Right kidney (tissue), 9 donors: ENCODE results near the gene C2orf66.

ENCODE experiments used
- DNase-seq: peaks from one replicate; pipeline ENCODE4 v3.0.0-alpha.2; 2016
- long read RNA-seq, 8 donors: transcript quantifications; one replicate each; lab custom pipeline, GENCODE V29; 2026

C2orf66 gene
- long read RNA-seq, donor 1 = 0 reads
- long read RNA-seq, donor 2 = 0 reads
- long read RNA-seq, donor 3 = 0 reads
- long read RNA-seq, donor 4 = 0 reads
- long read RNA-seq, donor 5 = 0 reads
- long read RNA-seq, donor 6 = 0 reads
- long read RNA-seq, donor 7, partial matches to known transcripts = 0 of 1 reads
- long read RNA-seq, donor 7, other reads (novel, unspliced or antisense) = 0 of 1 reads
- long read RNA-seq, donor 8, partial matches to known transcripts = 0 of 1 reads
- long read RNA-seq, donor 8, other reads (novel, unspliced or antisense) = 0 of 1 reads

DNA sequence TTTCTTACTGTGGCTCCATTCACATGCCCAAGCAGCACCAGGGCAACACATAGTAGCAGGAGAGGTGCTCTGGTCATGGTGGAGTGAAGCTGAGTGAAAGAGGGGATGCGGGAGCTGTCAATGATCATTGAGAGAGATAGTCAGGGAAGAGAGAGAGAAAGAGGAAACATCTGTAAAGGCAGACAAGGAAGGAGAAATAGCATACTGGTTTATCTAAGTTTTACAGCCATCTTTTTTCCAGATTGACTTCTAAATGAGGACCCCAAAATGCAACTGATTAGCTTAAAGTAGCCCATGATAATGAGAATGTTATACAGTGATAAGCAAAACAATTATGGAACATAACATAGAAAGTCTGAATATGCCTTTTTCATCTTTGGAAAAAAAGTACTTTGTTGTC lies at the start of gene C2orf66:
TSS of gene C2orf66 (minus strand) at position 96 of the 400 bp plus-strand sequence. CDS start at position 77, 19 bp downstream.
- no peak for DNase-seq

GRCh38 chr2:196854629-196855028 lies 45.5 kb upstream of the C2orf66 start:
- no peak for DNase-seq

DNA sequence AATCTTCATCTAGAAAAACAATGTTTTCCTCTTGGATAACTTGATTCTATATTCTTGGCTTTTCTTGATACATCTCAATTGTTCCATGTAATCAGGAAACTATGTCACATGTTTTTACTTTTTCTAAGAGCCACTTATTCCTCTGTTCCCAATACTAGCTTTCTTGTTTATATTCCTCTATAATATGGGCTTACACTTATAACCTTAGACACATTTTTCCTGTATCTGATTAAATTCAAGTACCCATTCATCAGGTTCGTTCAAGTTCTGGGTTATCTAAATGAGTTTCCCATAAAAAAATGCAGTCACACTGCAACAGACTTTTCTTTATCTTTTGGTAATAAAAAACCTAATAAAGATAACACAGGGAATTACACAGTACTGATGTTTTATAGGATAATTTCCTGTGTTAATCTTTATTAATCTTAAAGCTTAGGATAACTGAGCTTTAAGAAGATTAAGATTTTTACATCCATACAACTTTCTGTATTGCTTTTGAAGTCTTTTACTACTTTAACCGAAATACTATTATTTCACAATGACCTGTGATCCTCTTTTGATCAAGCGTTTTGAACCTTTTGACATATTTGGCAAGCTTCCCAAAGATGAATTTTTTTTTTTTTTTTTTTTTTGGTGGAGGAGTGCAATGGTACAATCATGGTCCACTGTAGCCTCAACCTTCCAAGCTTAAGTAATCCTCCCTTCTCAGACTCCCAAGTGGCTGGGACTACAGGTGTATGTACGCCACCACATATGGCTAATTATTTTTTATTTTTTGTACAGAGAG lies 44.3 kb upstream of the C2orf66 start:
- no peak for DNase-seq

GRCh38 chr2:196851088-196851487 lies 41.9 kb upstream of the C2orf66 start:
- DNase-seq = no peak

DNA sequence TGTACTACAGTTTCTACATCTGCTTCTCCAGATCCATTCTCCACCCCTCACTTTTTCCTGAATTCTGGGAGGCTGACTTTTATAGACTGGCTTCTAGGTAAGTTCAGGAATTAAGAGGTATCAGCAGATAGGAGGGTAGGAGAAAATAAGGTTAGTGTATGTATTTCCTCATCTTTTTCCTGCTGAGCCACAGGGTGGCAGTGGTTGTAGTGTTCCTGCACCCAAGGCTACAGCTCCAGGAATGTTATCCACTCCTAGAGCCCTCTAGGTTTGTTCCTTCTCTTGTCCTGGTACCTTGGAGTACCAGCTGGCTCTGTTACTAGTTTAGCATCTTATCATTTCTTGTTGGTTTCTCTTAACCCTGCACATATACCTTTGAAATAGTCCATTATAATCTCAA lies 40.7 kb upstream of the C2orf66 start:
- DNase-seq = no peak

GRCh38 chr2:196846295-196846694 lies 37.1 kb upstream of the C2orf66 start:
- DNase-seq = no peak

DNA sequence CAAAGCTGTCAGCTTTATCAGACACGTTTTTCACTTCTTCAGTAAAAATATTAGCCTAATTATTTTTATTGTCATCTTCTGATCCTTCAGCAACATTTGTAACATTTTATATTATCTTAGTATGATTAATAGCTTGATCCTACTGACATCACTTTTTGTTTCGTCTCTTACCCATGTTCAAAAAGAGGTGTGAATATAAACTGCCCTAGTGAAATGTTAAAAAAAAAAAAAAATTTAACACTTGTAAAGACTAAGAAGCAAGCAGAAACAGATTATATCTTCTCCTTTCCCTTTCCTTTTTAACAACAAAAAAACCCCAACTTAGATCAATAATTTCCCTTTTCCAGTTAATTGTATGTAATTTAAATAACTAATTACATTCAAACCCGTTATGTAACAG lies 36.2 kb upstream of the C2orf66 start:
- no peak for DNase-seq

GRCh38 chr2:196840171-196840570 lies 31.0 kb upstream of the C2orf66 start:
- DNase-seq = no peak

GRCh38 chr2:196839574-196839973 lies 30.4 kb upstream of the C2orf66 start:
- DNase-seq = no peak

GRCh38 chr2:196836440-196836839 lies 27.3 kb upstream of the C2orf66 start:
- no peak for DNase-seq

GRCh38 chr2:196830701-196831100 lies 21.5 kb upstream of the C2orf66 start:
- no peak for DNase-seq

DNA sequence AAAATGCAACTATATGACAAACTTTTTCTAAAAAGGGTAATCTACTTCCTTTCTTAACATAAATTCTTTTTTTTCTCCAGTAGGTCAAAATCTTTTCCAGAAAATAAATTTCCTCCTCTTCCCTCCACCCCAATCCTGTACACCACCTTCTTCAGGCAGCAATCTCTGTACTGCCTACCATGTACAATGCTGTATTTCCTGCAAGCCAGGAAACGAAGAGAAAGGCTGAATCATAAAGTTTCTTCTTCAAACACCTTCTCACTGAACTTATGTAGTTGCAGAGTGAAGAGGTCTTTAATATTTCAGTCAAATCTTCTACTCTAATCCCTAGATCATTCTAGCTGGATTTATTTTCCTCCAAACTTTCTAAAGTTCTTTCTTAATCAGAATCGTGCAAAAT lies 18.2 kb upstream of the C2orf66 start:
- DNase-seq = no peak

DNA sequence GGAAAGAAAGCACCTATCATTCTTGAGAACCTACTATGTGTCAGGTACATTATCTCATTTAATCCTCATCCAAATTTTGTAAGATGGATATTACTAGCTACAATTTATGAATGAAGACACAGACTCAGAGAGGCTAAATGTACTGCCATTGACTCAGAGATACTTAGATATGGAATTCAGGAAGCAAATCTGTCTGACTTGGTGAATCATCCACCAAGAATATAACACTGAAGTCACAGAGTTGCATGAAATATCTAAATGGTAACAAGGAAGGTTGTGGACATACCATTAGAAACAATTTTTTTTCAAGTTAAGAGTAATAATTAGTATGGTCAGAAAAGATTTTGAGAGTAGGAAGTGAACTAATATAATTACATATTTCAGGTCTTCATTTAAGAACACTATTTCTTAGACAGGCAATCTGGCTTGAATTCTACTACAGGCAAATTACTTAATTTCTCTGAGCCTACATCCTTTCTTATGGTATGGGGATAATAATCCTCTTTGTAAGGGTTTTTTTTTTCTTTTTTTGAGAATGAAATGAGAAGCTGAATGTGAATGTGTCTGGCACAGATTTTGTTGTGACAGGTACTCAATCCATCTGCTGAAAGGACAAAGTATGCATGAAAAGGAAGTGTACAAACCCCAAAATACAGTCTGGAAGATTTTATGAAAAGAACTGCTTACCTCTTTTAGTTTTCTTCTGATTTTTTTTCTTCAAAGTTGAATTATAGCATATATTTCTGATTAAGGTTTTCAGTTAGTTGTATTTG lies 14.8 kb upstream of the C2orf66 start:
- DNase-seq = no peak

DNA sequence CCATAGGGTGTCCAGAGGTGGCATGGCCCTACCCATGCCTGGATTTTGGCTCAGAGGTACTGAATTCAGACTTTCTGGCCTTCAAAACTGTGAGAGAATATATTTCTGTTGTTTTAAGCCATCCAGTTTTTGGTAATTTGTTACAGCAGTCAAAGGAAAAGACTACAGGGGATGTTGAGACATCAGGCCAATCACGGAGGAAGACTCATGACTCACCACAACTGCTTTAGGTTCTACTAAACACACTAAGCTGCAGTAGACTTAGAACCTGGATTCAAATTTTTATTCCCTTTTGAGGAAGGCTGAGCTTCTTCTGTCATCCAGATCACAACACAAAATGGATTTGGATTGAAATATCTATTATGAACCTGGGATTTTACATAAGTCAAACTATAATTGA lies 12.0 kb upstream of the C2orf66 start:
- no peak for DNase-seq

- no peak for DNase-seq
Observed at GRCh38 chr2:196808083-196808665, 981 bp downstream of the C2orf66 start.

- no peak for DNase-seq
Observed at GRCh38 chr2:196804381-196804780, 4.8 kb downstream of the C2orf66 start.

DNA sequence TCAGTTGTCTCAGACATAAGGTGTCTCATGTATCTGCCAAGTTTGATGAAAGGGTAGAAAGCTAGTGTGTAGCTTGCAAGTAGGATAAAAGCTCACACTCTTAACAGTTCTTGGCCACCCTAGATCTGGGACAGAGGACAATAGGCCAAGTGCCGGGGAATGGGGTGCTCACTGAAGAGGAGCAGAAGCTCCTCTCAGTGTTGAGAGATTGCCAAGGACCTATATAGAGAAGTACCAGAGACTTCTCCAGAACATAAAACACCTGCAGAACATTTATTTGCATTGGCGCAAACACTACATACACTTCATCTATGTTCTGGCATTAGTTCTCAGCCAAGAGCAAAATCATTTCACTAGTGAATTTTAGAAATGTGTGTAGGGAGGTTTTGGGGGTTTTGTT lies 6.8 kb downstream of the C2orf66 start:
- no peak for DNase-seq

DNA sequence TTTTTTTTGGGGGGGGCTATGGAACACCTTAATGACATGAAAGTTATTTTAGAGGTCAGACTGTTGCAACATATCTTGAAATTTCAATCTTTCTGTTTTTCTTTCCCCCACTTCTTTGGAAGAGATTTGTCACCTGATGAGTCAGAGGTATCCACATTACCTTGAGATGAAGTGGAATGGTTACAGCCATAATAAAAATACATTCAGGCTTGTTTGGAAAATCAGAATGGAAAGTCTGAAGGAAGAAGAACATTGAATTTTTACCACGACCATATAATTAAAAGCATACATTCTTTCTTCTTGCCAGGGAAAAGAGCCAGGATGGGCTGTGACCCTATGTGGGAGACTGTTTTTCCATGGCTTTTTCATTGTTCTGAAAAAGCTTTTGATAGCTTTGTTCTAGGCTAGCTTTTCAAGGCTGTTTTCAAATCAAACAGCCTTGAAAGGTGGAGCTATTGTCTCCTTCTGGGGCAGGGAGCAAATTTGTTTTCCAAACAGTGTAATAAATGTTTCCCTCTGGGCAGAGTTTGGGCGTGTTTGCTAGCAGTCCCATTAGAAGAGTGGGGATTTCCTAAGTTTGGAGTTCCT lies 7.4 kb downstream of the C2orf66 start:
- DNase-seq = no peak

- DNase-seq = no peak
Observed at GRCh38 chr2:196798980-196799379, 10.2 kb downstream of the C2orf66 start.

DNA sequence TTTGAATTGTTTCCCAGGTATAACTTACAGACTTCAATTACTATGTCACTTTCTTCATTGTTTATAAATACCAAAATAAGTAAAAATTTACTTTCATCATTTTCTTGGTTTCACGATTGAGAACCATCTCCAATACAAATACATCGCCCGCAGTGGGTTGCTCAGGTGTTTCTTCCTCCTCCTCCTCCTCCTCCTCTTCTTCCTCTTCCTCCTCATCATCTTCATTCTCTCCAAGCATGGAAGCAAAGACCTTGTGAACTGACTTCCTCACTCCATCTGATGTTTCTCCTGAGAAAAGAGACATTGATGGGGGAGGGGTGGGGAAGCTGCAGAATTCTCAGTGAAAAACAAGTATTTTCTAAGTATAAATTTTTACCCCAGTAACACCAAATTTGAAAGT lies 16.3 kb downstream of the C2orf66 start:
- DNase-seq = no peak

DNA sequence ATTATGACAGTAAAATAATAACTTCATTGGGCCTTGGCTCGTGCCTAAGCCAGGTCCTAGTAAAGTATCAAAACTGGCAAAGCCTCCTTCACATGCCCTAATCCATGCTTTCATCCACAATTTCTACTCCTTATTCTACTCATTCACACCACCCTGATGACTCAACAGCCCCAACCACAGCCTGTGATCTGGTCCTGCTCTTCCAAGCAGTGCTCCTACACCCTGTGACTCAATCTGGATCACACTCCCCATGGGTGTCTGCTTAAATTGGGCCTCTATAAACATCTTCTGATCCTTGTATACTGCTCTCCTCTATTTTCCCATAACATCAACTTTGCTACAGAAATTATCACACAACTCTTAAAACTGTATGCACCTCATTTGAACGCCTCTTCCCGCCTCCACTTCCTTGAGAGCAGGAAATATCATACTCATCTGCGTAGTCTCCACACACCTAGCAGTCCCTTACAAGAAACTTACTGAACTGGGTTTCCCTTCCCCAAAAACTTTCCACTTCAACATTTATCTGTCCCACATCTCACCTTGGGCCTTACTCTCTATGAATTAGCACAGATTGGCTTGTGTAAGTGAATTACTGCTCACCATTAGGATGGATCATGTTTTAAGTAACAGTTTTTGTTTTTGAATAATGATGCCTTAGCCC lies 25.6 kb downstream of the C2orf66 start:
- no peak for DNase-seq

DNA sequence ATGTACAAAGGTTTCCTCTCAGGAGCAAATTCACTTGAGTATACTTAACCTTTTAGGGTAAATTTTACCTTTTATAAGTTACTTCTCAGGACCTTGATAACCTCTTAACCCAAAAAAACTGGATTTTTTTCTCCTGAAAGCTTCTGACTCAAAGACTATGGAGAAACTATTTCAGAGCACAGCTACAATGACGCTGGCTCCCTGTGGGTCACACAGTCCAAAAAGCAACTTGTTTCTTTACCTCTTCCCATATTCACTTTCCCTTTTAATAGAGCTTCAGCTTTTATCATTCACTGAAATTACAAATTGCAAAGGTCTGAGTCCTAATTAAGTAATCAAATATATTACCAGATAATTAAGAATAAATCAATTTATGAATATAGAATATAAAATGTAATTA lies 42.1 kb downstream of the C2orf66 start:
- no peak for DNase-seq
